GM23338 (cell line): Measurements from ENCODE around the gene TBATA. TPM values are rescaled to one million over a fixed set of nuclear protein-coding genes. Genes with fewer than 3 reads are reported as not detected.

Experiments
- ATAC-seq: fragments of 200-7000 bp; cut with Tn5 transposase; 3 replicates; pipeline ENCODE4 v1.9.1; 2020
- DNase-seq: peaks from one replicate; pipeline ENCODE4 v3.0.0-alpha.2; 2015; ENCODE audit warnings: low spot score
- H2AFZ ChIP-seq: fragments of 200-600 bp; sonication (generic); 2 replicates; pipeline ENCODE4 v1.8.0; 2016; ENCODE audit warnings: antibody characterized with exemption, mild to moderate bottlenecking, moderate library complexity
- H3F3A ChIP-seq: fragments of 200-600 bp; sonication (generic); replicated peaks from 2 replicates; pipeline ENCODE4 v1.8.0; 2017; ENCODE audit warnings: antibody characterized with exemption, mixed run types, low read depth
- H3K27ac ChIP-seq: fragments of 200-600 bp; sonication (generic); 2 replicates; pipeline ENCODE4 v1.6.1; 2016; ENCODE audit warnings: low read depth
- H3K27me3 ChIP-seq: fragments of 200-600 bp; sonication (generic); 2 replicates; pipeline ENCODE4 v1.8.0; 2016; ENCODE audit warnings: mild to moderate bottlenecking, mixed run types, moderate library complexity; ENCODE audit not compliant: insufficient read depth
- H3K36me3 ChIP-seq: fragments of 200-600 bp; sonication (generic); 2 replicates; pipeline ENCODE4 v1.8.0; 2016; ENCODE audit warnings: mild to moderate bottlenecking; ENCODE audit not compliant: insufficient read depth
- H3K4me1 ChIP-seq: fragments of 200-600 bp; sonication (generic); 2 replicates; pipeline ENCODE4 v1.8.0; 2016; ENCODE audit warnings: mild to moderate bottlenecking, moderate library complexity; ENCODE audit not compliant: insufficient read depth
- H3K4me2 ChIP-seq: fragments of 200-600 bp; sonication (generic); 2 replicates; pipeline ENCODE4 v1.7.1; 2017; ENCODE audit warnings: mixed run types
- H3K4me3 ChIP-seq: fragments of 200-600 bp; sonication (generic); 2 replicates; pipeline ENCODE4 v1.6.1; 2016; ENCODE audit warnings: mixed run types
- H3K79me2 ChIP-seq: fragments of 200-600 bp; sonication (generic); replicated peaks from 2 replicates; pipeline ENCODE4 v1.8.0; 2017; ENCODE audit warnings: mild to moderate bottlenecking; ENCODE audit not compliant: insufficient read depth
- H3K9me2 ChIP-seq: fragments of 200-600 bp; sonication (generic); 2 replicates; pipeline ENCODE4 v1.8.0; 2017; ENCODE audit not compliant: insufficient read depth
- H4K20me1 ChIP-seq: fragments of 200-600 bp; sonication (generic); replicated peaks from 2 replicates; pipeline ENCODE4 v1.8.0; 2017; ENCODE audit warnings: mild to moderate bottlenecking; ENCODE audit not compliant: insufficient read depth
- H3K27ac Mint-ChIP-seq: 2 replicates; pipeline ENCODE4 v1.8.0; 2020; ENCODE audit warnings: inconsistent platforms, mild to moderate bottlenecking, moderate library complexity, mixed read lengths
- H3K27me3 Mint-ChIP-seq: 3 replicates; pipeline ENCODE4 v1.8.0; 2022; ENCODE audit warnings: low read depth, mild to moderate bottlenecking, moderate library complexity, mixed read lengths, inconsistent platforms; ENCODE audit not compliant: insufficient read depth, poor library complexity
- H3K36me3 Mint-ChIP-seq: 3 replicates; pipeline ENCODE4 v1.8.0; 2021; ENCODE audit warnings: low read depth, mild to moderate bottlenecking, inconsistent platforms, moderate library complexity, mixed read lengths
- H3K4me1 Mint-ChIP-seq: 3 replicates; pipeline ENCODE4 v1.8.0; 2020; ENCODE audit warnings: mild to moderate bottlenecking, inconsistent platforms, mixed read lengths
- H3K4me3 Mint-ChIP-seq: 3 replicates; pipeline ENCODE4 v1.8.0; 2021; ENCODE audit warnings: moderate library complexity, mild to moderate bottlenecking, inconsistent platforms, mixed read lengths
- H3K9me3 Mint-ChIP-seq: 3 replicates; pipeline ENCODE4 v1.8.0; 2020; ENCODE audit warnings: moderate library complexity, mild to moderate bottlenecking, inconsistent platforms, mixed read lengths
- JUNB ChIP-seq: IDR thresholded peaks from one replicate; pipeline ENCODE4 v1.6.1; 2016; ENCODE audit warnings: antibody characterized with exemption; ENCODE audit not compliant: unreplicated experiment
- POLR2AphosphoS5 ChIP-seq: IDR thresholded peaks from 2 replicates; pipeline ENCODE4 v1.6.1; 2016; ENCODE audit warnings: antibody characterized with exemption, low read depth
- ZNF331 ChIP-seq: fragments of 250-450 bp; sonication (Bioruptor Pico); IDR thresholded peaks from 2 replicates; pipeline ENCODE4 v1.5.0; 2020; ENCODE audit warnings: low read depth, mild to moderate bottlenecking, moderate library complexity
- polyA plus RNA-seq: library from polyadenylated mRNA; unstranded; fragments of >200 nt; fragmentation: Nextera tagmentation; extraction: Ambion mirVana; gene quantifications from 2 replicates; pipeline ENCODE4 v1.2.1, GENCODE V29; 2016
- total RNA-seq: library from RNA; depleted of rRNA; stranded (reverse); fragments of >200 nt; shearing (Covaris generic); gene quantifications from 2 replicates; pipeline ENCODE4 v1.2.3, GENCODE V29; 2014
- TF ChIP-seq, protein P1 (sequence below): IDR thresholded peaks from 2 replicates; pipeline ENCODE4 v1.6.1; 2016; ENCODE audit warnings: antibody characterized with exemption
- TF ChIP-seq, protein P2 (sequence below), 2 experiments: fragments of 200-600 bp in 1 of 2; sonication (generic) in 1 of 2; conservative IDR thresholded peaks; 2 replicates each; pipeline versions ENCODE4 v1.5.1 to v1.6.1; 2016 to 2017; ENCODE audit warnings: antibody characterized with exemption in 2 of 2, low read depth in 2 of 2, mild to moderate bottlenecking in 2 of 2, moderate library complexity in 1 of 2

Gene TBATA
- total and polyA plus RNA-seq, 2 experiments from 2014 or later: not detected

DNA sequence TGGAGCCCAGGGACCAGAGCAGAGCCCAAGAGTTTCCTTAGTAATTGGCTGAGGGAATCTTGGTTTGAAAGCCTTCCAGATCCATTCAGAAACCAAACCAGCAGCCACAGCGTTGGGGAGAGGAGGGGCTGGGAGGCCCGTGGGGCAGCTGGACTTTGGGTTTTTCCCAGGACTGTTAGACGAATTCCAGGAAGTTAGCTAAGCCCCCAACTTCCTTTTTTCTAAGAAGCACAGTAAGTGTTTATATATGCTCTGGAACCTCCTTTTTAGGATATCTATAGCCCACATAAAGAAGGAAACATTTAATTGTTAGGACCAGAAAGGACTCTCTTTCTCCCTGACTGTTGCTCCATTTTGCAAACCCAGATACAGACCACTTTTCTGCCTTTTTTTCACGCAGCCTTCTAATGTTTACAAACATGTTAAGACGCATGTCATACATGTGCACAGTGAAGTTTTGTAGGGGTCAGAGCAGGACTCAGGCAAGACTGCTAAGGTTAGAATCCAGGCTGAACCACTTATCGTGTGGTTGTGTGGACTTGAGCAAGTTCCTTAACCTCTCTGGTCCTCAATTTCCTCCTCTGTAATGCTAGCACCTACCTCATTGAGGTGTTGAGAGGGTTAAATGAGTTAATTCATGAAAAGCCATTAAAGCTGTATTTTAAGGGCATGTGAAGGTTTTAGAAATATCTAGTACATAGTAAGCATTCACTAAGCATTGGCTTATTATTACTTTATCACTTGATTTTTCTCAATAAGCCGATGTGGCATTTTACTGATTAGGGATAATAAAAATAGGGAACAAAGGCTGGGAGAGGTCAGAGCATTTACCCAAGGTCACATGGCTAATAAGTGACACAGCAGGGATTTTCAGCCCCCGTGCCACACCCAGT is 42.4 kb downstream of the TBATA start:
- Mint-ChIP-seq H3K36me3 (no peaks in the 10 kb centered on the region), H3K27me3 (peaks cover 7% of the 10 kb centered on the region), H3K27ac (no peak overlapping the region), H3K9me3 (no peaks in the 10 kb centered on the region), H3K4me3 (no peak overlapping the region), H3K4me1 (peaks cover 4% of the 10 kb centered on the region; the same call in 2 of the 3 replicates)
- Histone ChIP-seq H2AFZ (no peak overlapping the region), H4K20me1 (no peaks in the 10 kb centered on the region), H3K4me2 (no peak overlapping the region), H3F3A (no peaks in the 10 kb centered on the region), H3K27ac (no peak overlapping the region), H3K27me3 (no peaks in the 10 kb centered on the region), H3K4me3 (no peak overlapping the region), H3K4me1 (no peaks in the 10 kb centered on the region), H3K36me3 (no peaks in the 10 kb centered on the region), H3K9me2 (no peaks in the 10 kb centered on the region), H3K79me2 (no peaks in the 10 kb centered on the region)
- no peak for ATAC-seq
- no peak for TF ChIP-seq ZNF331 (CRISPR knock-in tag)
- TF ChIP-seq POLR2AphosphoS5: no peak
- TF ChIP-seq, protein P1, sequence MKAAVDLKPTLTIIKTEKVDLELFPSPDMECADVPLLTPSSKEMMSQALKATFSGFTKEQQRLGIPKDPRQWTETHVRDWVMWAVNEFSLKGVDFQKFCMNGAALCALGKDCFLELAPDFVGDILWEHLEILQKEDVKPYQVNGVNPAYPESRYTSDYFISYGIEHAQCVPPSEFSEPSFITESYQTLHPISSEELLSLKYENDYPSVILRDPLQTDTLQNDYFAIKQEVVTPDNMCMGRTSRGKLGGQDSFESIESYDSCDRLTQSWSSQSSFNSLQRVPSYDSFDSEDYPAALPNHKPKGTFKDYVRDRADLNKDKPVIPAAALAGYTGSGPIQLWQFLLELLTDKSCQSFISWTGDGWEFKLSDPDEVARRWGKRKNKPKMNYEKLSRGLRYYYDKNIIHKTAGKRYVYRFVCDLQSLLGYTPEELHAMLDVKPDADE: no peak
- DNase-seq: no peak

DNA sequence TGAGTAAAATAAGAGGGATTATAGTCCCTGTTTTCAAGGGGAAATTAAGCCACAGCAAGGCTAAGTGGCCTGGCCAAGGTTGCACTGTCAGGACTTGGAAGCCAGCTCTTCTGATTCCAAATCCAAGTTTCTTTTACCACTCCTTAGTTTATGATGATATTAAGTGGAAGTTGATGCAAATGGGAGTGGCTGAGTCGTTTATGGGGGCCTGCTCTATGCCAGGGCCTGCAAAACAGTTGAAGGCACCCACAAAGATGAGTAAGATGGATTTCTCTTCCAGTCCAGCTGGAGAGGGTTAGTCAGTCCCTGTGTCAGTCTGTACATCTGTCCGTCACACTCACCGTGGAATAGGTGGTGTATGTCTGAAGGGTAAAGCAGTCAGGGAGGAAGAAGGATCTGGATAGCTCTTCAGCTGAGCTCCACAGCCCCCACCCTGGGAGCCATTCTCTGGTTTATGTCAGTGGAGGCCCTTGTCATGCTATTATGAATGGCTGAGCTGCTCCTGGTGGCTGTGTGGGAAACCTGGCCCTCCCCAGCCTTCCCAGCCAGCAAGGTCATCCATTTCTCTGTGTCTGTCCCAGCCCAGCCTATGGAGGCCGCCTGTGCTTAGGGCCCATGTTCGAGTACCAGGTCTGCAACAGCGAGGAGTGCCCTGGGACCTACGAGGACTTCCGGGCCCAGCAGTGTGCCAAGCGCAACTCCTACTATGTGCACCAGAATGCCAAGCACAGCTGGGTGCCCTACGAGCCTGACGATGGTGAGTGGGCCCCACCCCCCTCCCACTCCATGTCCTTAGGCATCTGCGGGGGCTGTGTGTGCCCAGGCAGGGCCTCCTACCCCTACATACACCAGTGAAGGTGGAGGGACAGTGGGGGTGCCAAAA is 44.5 kb downstream of the TBATA start:
- DNase-seq (no peak), ATAC-seq (no peak)
- H3K4me2 ChIP-seq: no peak overlapping the region
- Mint-ChIP-seq H3K9me3 (no peaks in the 10 kb centered on the region), H3K27me3 (peaks cover 5% of the 10 kb centered on the region), H3K27ac (no peak overlapping the region), H3K4me3 (no peak overlapping the region), H3K36me3 (no peaks in the 10 kb centered on the region), H3K4me1 (peaks cover 4% of the 10 kb centered on the region; the same call in 2 of the 3 replicates)
- no peaks in the 10 kb centered on the region for H4K20me1 ChIP-seq
- H3K4me1 ChIP-seq: no peaks in the 10 kb centered on the region
- no peak for TF ChIP-seq JUNB
- TF ChIP-seq, protein P2, sequence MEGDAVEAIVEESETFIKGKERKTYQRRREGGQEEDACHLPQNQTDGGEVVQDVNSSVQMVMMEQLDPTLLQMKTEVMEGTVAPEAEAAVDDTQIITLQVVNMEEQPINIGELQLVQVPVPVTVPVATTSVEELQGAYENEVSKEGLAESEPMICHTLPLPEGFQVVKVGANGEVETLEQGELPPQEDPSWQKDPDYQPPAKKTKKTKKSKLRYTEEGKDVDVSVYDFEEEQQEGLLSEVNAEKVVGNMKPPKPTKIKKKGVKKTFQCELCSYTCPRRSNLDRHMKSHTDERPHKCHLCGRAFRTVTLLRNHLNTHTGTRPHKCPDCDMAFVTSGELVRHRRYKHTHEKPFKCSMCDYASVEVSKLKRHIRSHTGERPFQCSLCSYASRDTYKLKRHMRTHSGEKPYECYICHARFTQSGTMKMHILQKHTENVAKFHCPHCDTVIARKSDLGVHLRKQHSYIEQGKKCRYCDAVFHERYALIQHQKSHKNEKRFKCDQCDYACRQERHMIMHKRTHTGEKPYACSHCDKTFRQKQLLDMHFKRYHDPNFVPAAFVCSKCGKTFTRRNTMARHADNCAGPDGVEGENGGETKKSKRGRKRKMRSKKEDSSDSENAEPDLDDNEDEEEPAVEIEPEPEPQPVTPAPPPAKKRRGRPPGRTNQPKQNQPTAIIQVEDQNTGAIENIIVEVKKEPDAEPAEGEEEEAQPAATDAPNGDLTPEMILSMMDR (conservative IDR thresholded peaks at IDR 0.05; ENCODE audit: low read depth in 2 of 2): no peak
- H3K4me3 ChIP-seq: no peak overlapping the region
- H3K36me3 ChIP-seq: no peaks in the 10 kb centered on the region
- no peaks in the 10 kb centered on the region for H3K79me2 ChIP-seq
- H3K27me3 ChIP-seq: no peaks in the 10 kb centered on the region
- no peaks in the 10 kb centered on the region for H3F3A ChIP-seq
- no peak overlapping the region for H3K27ac ChIP-seq
- no peaks in the 10 kb centered on the region for H3K9me2 ChIP-seq
- H2AFZ ChIP-seq: no peak overlapping the region
